NCI-H2029 treated with DMSO at 0.1 percent for 48 hours (cell line): ENCODE results near the gene ADAMTSL1.
A peak's percentile ranks its signal among the peaks of the same experiment; 100 is the strongest.

ENCODE experiments used
- DNase-seq: peaks from one replicate; lab custom pipeline; 2025; lab: John Stamatoyannopoulos, UW

ADAMTSL1 gene, protein sequence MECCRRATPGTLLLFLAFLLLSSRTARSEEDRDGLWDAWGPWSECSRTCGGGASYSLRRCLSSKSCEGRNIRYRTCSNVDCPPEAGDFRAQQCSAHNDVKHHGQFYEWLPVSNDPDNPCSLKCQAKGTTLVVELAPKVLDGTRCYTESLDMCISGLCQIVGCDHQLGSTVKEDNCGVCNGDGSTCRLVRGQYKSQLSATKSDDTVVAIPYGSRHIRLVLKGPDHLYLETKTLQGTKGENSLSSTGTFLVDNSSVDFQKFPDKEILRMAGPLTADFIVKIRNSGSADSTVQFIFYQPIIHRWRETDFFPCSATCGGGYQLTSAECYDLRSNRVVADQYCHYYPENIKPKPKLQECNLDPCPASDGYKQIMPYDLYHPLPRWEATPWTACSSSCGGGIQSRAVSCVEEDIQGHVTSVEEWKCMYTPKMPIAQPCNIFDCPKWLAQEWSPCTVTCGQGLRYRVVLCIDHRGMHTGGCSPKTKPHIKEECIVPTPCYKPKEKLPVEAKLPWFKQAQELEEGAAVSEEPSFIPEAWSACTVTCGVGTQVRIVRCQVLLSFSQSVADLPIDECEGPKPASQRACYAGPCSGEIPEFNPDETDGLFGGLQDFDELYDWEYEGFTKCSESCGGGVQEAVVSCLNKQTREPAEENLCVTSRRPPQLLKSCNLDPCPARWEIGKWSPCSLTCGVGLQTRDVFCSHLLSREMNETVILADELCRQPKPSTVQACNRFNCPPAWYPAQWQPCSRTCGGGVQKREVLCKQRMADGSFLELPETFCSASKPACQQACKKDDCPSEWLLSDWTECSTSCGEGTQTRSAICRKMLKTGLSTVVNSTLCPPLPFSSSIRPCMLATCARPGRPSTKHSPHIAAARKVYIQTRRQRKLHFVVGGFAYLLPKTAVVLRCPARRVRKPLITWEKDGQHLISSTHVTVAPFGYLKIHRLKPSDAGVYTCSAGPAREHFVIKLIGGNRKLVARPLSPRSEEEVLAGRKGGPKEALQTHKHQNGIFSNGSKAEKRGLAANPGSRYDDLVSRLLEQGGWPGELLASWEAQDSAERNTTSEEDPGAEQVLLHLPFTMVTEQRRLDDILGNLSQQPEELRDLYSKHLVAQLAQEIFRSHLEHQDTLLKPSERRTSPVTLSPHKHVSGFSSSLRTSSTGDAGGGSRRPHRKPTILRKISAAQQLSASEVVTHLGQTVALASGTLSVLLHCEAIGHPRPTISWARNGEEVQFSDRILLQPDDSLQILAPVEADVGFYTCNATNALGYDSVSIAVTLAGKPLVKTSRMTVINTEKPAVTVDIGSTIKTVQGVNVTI (N-terminal part only)

DNA sequence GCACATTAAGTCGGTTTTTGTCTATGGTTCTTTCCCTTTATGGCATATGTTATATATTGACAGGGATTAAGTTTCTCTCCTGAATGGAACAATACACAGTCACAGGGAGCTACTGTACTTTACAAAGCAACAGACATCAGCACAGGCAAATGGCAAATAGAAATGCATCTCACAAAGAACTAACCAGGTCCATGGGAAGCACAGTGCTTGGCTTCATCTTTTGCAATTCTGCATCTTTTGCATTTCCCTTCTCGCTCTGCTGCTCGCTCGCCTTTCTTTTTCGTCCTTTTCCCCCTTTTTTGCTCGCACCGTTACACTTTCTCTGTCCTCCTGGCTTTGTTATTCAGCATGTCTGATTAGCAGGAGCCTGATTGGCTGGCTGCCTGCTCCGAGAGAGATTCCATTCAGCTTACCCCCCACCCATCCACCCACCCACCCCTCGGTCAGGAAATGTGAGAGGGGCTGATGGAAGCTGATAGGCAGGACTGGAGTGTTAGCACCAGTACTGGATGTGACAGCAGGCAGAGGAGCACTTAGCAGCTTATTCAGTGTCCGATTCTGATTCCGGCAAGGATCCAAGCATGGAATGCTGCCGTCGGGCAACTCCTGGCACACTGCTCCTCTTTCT, at the start of gene ADAMTSL1:
Gene ADAMTSL1 (plus strand): TSS at position 502 of the 628 bp plus-strand sequence. CDS start 80 bp downstream, at position 582.
- no peak for DNase-seq

DNA sequence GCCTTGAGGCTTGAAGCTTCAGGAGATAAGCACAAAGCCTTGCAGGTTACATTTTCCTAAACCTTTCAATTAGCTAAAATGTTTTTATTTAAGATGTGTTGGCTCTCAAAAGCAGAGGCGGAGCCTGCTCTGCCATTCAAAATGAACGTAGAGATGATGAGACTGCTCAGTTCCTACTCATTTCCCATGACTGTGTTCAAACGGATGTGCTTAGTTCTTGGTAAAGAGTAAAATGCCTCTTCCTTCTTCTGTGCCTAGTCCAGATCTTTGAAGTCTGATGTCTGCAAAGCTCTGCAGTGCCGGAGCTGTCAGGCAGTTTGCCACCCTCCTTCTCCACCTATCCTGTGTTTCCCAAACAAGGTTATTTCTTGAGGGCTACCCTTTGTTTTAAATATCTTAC, 46.3 kb upstream of the ADAMTSL1 start:
- no peak for DNase-seq

DNA sequence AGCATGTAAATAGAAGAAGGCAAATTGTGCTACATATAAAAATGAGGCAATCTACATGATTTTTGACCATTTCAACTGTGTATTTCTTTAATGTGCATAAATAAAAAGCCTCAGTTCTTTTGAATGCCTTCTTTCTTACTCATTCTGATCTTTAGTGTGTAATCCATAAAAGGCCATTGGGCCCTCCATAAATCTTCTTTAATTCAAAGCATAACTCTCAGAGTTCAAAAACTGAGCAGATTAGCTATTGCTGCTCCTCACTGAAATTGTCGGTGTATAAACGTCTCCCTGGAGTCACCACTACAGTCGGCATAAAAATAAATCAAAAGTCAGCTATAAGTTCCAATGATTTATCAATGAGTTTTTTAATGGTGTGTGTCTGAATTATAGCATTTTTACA, 45.3 kb upstream of the ADAMTSL1 start:
- no peak for DNase-seq

DNA sequence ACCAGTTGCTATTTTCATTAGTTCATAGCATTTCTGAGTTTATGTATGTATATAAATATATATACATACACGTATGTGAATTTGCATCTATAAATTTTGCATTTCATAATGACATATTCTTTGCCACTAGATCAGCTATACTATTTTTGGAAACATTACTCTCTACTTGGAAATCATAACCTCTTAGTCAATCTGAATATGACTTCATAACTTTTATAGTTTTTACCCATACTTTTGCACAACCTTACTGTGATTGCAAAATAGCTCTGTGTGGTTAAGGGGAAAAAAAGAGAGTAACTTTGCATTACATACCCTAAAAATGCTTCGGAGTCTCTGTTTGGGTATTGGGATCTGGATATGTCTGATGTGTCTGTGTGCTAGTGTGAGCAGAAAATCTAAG, 44.9 kb upstream of the ADAMTSL1 start:
- DNase-seq: no peak

DNA sequence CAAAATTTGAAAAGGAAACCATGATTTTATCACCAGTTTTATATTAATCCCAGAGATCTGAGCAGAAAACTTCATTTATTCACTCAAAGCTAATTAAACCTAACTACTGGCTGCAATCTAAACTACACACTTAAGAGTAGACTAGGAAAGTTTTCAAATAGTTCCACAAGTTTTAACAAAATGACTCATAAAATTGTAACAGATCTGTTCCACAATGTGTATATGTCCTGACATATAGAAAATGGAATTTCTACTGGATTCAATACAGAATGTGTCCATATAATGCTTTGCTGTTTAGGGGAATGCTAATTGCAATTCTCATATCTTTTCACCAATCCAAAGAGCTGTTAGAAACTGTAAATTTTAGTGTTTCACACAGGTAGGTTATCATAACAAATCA, 40.3 kb upstream of the ADAMTSL1 start:
- no peak for DNase-seq

DNA sequence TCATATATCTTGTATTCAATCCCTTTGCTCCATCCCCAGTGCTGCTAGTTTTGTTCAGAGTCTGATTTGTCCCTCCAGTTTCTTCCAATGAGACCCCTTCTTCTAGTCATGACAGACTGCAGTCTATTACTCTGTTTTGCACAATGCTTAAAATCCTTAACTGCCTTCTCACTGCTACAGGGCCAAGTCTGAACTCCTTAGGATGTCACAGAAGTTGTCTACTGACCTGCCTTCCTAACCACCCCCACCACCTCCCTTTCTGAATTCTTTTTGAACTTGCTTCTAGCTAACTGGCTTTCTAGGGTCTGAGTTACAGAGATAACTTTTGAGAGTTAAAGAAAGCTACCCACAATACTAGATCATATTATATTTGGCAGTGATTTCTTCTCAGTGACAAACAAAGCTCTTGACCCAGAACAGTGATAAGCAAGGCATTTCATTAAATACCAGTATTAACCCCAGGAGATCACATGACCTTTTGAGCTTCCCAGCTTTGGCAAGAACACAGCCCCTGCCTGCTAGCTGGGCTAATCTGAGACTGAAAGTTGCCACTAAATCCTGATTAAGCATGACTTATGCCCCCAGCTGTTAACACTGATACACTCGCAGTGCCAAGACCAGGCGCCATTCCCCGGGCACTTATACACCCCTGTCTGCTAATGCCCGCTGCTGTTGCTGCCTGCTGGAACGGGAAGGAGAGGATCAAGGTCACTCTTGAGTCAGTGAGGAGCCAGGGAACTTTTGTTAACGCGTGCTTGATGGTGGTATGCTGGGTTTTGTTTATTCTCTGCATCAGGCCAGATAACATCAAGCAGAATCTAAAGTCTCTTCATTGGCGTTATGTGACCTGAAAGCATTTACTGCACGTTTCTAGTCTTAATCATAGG, 36.4 kb upstream of the ADAMTSL1 start:
- DNase-seq: peak; percentile 18

DNA sequence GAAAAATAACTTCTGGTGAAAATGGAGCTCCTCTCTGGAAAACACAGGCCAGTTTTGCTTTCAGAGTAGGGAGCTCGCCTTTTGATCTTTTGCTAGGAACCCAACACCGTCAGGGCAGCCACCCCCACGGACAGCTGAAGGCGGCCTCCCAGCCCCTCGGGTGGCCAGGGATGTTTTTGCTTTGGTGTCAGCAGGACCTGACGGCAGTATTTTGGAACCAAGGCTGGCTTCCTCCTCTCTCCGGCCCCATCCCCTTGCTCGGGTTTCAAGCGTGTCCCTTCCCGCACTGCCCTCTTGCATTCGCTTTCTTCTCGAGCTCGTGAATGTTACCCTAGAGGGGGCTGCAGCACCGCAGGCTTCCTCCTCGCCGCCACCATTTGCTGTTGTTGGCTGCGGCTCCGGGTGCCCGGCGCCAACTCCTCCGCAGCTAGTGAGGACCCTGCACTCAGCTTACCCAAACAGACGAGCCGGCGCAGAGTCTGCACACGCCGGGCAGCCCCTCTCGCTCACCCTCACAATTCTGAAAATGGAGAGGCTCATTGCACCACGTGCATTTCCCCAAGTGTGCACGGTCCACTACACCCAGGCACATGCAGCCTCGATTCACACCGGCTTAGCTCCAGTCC, 35.5 kb upstream of the ADAMTSL1 start:
- DNase-seq: no peak

DNA sequence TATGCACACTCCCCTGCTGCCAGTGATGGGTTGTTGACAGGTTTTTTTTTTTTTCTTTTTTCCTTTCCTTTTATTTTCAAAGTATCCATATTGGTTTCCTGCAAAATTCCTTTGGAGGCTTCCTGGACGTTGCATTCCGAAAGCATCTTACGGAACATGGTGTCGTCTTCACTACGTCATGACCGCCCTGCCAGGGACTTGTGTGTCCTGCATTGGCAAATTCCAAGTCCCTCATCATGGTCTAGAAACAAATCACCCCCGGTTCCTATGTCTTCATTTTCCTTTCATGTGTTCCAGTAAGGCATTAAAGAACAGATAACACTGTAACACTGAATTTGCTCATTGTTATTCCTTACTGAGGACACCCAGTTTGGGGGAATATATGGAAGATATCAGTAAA, 35.0 kb upstream of the ADAMTSL1 start:
- no peak for DNase-seq

DNA sequence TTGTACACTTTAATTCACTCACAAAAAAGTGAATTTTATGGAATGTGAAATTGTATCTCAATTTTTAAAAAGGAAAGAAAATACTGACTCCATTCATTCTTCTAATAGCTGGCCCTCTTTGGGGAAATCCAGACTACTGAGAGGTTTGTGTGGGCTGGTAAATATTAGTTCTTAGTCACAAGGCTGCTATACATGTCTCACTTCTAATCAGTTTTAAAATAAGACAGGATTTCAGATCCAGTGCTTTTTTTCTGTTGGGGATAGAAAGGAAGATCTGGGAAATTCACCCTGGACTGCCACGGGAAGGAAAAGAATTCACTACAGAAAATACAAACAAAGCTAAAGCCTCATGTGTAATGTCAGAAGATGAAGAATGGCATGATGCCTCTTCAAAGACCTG, 32.7 kb upstream of the ADAMTSL1 start:
- DNase-seq: no peak

DNA sequence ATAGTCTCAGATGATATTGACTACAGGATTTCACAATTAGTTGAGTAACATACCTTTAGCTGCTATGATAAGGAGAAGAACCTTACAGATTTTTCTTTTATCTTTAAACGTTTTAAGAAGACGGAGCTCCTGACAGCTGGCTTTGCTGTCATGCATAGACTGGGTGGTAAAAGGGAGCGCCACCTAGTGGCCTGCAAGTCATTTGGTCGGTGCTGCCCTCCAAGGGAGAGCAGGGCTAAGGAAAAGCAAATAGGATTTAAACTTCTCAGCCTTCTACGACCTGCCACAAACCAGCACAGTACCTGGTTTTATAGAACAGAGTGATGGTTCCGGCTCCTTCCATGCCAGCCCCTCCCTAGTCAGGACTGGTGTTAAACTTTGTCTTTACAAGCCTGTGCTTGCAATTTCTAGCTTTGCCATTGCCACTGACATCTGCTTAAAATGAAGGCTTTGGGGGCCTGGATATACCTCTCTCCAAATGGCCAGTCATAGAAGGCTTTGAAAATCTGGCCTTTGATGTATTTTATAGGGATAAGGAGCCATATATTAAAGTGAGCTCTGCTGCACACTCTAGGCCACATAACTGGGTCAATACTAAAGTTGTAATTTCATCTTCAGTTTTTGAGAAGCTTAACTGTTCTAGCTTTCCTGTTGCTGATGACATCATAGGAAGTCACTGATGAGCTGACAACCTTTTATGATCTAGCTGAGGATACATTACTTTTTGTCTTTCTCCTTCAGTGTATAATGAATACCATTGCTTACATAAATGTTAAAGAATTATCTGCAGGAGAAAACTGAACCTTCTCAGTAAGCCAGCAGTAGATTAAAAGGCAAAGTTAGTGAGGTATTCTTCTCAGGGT, 31.1 kb upstream of the ADAMTSL1 start:
- peak; percentile 50 for DNase-seq

DNA sequence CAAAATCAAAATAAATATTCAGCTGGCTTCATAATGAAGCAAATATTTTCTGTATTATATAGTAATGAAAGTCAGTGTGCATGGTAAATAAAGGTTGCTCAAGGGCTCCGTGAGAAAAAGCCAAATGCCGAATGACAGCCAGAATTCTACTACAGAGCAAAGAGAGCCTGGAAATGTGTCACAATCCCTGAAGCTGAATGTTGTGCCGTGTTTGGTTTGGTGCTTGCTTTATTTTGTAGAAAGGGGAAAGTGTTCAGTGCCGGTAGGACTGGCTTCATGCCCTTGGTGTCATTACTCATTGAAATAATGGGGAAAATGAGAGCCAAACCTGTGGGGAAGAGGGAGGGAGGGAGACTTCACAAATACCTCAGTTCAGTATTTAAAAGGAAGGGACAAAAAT, 26.8 kb upstream of the ADAMTSL1 start:
- no peak for DNase-seq

DNA sequence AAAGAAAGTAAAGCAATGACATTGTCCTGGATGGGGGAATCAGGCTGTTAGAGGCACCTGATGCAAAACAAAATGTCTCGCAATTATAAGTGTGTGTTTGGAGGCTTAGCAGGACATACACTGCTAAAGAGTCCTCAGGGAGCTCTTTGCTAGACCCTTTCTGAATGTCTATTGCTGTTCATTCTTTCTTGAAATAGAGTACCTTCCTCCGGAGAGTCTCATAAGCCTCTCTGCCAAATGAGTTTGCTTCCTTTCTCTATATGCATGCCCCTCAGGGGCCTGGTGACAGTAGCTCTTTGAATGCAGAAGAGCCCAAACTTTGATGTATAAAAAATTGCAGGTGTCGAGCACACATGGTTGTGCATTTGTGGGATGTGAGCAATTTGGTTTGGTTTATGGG, 26.4 kb upstream of the ADAMTSL1 start:
- DNase-seq: no peak

DNA sequence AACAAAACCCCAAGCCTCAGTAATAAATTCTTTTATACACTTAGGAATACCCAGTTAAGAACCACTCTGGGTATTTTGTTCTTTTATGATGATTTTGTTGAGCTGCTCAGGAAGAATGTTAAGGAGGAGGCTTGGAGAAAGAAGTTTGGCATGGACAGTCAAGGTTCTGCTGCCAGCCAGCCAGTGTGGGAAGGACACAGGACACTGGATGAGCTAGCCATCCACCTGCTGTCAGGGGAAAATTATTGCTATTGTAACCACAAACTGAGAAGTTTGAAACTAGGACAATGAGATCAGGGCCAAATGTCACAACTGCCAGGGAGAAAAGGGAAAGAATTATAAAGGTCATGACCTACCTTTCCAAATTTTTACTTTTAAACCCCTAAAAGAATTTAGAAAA, 25.9 kb upstream of the ADAMTSL1 start:
- DNase-seq: no peak

DNA sequence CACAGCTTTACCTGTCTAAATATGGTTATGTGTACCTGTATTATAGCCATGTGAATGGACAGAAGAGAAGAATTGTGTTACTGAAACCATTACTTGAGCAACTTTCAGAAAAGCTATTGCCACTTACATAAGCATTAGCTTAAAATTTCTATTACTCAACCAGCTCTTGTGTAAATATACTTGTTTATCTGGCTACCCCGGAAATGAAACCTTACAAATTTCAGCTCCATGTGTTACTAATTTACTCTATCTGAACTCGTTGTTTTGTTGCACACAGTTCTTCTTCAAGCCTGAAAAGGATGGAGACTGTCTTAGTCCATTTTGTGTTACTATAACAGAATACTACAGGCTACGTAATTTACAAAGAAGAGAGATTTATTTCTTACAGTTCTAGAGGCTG, 22.5 kb upstream of the ADAMTSL1 start:
- no peak for DNase-seq

DNA sequence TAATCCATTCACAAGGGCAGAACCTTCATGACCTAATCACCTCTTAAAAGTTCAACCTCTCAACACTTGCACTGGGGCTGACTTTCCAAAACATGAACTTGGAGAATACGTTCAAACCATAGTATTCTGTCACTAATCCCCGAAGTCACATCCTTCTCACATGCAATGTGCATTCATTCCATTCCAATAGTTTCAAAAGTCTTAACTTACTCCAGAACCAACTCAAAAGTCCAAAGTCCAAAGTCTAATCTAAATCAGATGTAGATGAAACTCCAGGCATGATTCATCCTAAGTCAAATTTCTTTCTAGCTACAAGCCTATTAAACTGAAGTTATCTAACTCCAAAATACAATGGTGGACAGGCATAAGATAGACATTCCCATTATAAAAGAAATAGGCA, 21.7 kb upstream of the ADAMTSL1 start:
- no peak for DNase-seq

DNA sequence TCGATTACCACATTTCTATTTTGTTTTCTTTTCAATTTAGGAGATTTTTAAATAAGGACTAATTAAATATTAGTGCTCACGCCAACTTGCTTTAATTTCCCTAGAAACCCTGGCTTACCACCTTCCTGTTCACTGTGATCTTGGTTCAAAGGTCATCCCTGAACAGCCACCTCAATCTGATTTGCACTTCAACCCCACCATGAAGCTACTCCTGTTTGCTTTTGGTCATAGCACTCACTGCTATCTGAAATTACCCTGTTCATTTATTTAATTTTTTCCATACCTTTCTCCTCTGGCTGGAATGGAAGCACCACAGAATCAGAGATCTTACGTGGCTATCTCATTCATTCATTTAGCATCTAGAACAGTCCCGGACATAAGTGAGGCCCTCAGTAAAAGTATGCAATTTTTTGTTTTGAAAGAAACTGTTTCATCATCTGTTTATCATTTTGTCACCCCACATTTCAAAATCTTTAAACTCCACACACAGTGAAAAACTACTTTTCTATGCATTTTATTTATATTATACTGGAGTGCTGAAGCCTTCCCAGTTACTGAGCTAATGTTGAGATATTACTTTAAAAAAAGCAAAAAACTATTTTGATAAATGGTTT, 17.2 kb upstream of the ADAMTSL1 start:
- no peak for DNase-seq

DNA sequence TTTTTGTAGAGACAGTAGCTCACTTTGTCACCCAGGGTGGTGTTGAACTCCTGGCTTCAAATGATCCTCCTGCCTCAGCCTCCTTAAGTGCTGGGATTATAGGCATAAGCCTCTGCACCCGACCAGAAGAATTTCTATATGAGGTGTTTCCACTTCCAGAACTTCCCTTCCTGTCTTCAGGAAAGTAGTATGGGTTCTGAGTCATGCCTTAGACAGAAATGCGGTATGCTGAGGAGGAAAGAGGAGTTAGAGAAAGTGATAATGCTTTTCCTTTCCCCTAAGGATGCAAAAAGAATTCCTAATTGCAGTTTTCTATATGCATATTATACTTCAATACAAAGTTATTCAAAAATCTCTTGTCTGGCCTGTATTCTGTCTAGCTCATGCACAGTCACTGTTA, 16.4 kb upstream of the ADAMTSL1 start:
- no peak for DNase-seq

DNA sequence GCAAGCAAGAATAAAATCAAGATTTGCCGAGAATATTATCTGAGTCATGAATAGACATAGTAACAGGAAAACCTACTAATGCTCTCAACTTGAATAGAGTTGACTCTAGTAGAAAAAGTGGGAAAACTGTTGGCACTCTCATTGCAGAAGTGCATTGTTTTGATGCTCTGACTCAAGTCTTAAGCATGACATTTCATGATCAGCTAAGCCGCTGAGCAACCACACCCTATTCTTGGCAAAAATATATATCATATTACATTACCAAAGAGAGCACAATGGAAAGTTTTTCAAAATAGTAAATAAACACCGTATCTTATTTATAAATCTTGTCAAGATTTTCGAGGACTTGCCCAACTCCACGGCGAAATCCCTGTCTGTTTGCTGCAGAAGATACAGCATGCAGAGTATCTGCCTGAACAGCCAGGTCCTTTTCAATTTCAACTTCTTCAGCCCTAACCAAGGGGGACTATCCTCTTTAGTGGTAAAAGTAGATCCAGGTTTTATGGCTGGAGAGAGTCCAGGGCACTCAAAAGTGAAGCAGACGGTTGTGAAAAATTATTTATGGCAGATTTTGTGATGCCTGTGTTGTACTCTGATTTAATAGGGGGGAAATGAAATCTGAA, 13.9 kb upstream of the ADAMTSL1 start:
- DNase-seq: no peak
